Activated gamma-delta T cell (primary cell): Measurements from ENCODE around the gene CCZ1B.
"Not testable (repeated sequence)": the region's sequence is repeated elsewhere in the genome, so short reads cannot be mapped to it uniquely, and the experiment has no call there.

Experiments used
- DNase-seq: peaks from one replicate; lab custom pipeline; 2025; lab: John Stamatoyannopoulos, UW

CCZ1B gene

GRCh38 chr7:6831018-6831725 is 5.1 kb upstream of the CCZ1B start:
- DNase-seq = no peak

GRCh38 chr7:6830026-6830425 is 4.0 kb upstream of the CCZ1B start:
- not testable (repeated sequence) for DNase-seq

DNA sequence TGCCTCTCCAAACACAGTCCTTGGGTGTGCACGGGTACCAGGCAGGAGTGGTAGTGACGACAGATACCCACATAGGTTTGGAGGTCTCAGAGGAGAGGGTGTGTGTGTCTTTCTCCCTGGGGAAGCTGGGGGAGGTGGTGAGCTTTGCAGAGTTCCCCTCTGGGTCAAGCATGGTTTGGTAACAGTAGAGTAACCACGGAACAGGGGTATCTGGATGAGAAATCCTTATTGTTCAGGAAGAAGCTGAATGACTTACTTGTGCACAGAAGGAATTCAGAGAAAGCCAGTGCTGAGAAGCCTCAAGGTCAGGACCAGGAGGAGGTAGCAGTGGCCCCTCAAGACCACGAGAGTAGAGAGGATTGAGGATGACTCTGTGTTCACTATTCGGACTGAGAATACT is 3.5 kb upstream of the CCZ1B start:
- DNase-seq = not testable (repeated sequence)

DNA sequence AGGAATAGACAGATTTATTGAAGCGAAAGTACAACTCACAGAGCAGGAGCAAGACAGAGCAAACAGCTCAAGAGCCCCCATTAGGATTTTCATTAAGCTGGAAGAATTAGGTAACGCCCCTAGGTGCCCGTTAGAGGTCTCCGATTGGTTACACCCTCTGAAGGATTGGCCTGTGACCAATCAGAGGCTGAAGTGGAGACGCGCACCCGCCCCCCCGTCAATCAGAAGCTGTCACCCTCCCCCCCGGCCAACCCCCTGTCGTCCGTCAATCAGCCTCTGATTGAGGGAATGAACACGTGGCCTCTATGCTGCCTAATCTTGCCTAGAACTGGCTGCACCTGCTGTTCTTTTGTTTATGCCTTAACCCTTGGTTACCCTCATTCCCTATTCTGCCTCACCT is 1.1 kb upstream of the CCZ1B start:
- DNase-seq = not testable (repeated sequence)

DNA sequence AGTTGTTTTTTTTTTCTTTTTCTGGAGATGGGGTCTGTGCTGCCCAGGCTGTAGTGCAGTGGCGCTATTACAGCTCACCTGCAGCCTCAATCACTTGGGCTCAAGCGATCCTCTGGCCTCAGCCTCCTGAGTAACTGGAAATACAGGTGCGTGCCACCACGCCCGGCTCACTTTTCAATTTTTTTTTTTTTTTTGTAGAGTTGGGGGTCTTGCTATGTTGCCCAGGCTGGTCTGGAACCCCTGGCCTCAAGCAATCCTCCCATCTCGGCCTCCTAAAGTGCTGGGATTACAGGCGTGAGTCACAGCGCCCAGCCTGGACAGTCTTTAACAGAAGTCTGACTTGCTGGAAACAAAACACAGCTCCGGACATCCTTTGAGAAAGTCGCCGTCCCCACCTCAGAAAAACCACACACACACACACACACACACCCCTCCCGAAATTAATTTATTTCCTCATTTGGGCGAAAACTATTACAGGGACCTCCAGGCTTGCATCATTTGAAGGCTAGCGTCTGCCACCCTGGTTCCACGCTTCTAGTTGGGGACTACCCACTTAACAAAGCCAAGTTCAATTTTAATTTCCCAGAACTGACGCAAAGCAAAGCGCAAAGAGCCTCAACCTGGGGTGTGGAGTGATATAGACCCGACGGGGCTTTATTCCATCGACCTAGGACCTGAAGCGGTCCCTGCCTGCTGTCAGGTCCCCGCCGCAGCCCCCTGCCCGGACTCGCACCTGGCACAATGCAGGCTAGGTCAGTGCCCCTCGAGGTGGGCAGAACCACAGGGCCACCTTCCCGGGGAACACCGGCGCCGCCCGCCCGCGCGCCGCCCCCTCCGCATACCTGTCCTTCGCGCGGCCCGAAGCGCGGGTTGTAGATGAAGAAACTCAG is 594 bp downstream of the CCZ1B start:
- DNase-seq = not testable (repeated sequence)

- not testable (repeated sequence) for DNase-seq
Observed at GRCh38 chr7:6821622-6822021, 4.5 kb downstream of the CCZ1B start.

DNA sequence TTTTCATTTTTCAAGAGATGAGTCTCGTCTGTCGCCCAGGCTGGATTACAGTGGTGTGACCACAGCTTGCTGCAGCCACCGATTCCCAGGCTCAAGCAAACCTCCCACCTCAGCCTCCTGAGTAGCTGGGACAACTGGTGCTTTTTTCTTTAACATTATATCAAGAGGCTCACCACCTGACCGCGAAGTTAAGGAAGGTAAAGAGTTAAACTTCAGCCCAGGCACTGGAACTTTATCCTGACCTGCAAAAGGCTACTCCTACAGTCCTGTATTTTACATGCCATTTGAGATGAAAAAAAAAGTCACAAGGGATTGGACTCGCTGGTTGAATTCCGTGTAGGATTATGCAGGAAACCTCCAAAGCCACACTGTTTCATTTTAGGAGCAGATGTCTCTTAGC is 10.6 kb downstream of the CCZ1B start:
- not testable (repeated sequence) for DNase-seq

- DNase-seq = not testable (repeated sequence)
Observed at GRCh38 chr7:6813011-6813410, 13.1 kb downstream of the CCZ1B start.

DNA sequence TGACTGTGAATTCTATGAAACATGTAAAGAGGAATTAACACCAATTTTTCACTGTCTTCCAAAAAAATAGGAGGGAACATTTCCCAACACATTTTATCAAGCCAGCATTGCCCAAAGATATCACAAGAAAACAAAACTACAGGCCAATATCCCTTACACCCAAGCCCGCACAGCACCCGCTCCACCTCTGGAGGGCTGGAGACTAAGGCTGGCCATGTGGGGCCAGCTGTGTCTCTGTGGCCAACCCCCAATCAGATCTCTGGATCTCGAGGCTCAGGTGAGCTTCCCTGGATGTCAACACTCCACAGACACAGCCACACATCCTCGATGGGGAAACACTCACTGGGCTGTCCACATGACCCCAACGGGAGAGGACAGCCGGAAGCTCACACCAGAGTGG is 18.1 kb downstream of the CCZ1B start:
- DNase-seq = not testable (repeated sequence)

DNA sequence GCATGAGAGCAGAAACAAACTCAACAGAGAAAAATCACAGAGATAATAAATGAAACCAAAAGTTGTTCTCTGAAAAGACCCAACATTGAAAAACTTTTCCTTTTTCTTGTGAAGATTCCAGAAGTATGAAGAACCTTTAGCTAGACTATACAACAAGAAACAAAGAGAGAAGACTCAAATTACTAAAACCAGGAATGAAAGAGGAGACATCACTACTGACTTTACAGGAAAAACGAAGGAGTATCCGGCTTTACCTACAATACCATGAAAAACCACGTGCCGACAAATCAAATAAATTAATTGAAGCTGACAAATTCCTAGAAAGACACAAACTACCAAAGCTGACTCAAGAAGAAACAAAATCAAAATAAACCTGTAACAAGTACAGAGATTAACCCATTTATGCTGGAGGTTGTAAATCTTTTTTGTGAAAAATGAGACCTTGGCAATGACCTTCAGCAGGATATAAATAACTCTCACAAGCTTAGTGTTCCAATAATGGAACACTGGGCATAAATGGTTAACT is 18.6 kb downstream of the CCZ1B start:
- not testable (repeated sequence) for DNase-seq

- DNase-seq = not testable (repeated sequence)
Observed at GRCh38 chr7:6800331-6800730, 25.7 kb downstream of the CCZ1B start.

GRCh38 chr7:6799887-6800286 is 26.2 kb downstream of the CCZ1B start:
- not testable (repeated sequence) for DNase-seq

DNA sequence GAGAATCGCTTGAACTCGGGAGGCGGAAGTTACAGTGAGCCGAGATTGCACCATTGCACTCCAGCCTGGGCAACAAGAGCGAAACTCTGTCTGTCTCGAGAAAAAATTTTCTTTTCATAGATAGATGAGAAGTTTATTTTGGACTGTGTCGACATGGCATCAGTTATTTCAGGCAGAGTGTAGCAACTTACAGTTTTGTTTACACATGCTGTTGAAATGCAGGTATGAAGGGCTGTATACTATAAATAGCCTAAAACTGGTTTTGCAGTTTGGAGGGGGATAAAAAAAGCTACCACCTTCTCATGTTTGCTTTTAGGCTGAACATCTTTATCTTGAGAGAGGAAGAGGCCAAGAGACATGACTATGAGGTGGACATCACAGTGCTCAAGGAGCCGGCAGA is 28.0 kb downstream of the CCZ1B start:
- not testable (repeated sequence) for DNase-seq

DNA sequence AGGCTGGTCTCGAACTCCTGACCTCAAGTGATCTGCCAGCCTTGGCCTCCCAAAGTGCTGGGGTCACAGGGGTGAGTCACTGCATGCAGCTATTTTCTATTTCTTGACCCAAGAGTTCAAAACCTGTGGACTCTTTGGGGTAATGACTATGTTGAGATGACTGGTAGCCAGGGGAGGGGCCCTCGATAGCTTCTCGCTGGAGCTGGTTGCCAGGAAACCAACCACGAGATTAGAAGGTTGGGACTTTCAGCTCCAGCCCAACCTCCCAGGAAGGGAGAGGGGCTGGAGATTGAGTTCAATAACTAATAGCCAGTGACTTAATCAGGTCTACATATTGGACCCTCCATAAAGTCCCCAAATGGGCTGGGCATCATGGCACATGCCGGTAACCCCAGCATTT is 28.9 kb downstream of the CCZ1B start:
- not testable (repeated sequence) for DNase-seq

- not testable (repeated sequence) for DNase-seq
Observed at GRCh38 chr7:6794276-6794675, 31.8 kb downstream of the CCZ1B start.

DNA sequence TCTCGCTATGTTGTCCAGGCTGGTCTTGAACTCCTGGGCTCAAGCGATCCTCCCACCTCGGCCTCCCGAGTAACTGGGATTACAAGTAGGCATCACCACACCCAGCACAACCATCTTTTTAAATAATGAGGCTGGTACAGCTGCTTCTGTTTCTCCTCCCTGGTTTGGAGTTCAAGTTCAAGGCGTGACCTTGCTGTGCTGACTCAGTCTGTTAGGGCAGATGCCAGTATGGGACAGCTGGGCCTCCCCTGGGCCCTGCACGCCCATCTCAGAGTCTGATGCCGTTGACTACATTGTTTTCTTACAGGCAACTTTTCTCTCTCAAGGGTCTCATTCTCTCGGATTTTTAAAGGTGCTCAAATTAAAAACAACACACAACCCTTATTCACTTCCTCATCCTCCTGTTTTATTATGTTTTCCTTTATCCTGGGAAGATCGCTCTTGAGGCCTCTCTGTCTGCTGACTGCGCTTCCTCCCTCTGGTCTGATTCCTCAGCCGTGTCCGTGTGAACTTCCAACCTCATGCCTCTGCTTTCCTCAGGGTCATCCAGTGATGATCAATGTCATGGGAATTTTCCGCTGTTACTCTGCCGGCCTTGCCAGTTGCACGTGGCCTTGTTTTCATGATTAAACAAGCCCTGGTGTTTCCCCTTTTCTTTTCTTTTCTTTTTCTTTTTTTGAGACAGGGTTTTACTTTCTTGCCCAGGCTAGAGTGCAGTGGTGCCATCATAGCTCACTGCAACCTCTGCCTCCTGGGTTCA is 33.8 kb downstream of the CCZ1B start:
- not testable (repeated sequence) for DNase-seq

DNA sequence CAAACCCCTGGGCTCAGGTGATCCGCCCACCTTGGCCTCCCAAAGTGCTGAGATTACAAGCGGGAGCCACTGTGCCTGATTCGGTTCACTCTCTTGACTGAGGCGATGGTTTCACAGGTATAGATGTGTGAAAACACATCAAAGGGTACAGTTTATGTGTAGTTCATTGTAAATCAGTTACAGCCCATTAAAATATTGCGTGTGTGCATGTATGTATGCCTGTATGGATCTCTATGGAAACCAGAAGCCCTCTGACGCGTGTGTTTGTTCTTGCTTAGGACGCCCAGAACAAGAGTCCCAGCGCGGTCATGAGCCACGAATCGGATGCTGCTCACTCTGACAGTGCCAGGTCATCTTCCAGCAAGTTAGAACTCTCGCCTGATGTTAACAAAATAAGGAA is 36.7 kb downstream of the CCZ1B start:
- DNase-seq = not testable (repeated sequence)

- DNase-seq = not testable (repeated sequence)
Observed at GRCh38 chr7:6781581-6781980, 44.5 kb downstream of the CCZ1B start.

DNA sequence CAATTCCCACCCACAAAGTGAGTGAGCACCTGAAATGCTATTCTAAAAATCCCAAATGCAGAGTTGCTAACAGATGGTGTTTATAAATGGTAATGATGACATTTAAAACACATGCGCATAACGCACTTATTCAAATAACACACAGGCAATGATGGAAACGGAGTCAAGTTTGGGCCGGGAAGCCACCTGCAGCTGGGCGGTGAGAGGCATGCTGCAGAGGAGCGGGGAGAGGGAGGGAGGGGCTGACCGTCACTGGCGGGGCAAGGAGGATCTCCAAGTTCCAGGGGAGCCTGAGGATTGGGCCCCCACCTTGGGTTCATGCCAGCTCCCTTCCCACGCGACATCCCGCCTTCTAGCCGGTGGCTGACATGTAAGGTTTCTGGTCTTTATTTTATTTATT is 64.9 kb downstream of the CCZ1B start:
- not testable (repeated sequence) for DNase-seq

DNA sequence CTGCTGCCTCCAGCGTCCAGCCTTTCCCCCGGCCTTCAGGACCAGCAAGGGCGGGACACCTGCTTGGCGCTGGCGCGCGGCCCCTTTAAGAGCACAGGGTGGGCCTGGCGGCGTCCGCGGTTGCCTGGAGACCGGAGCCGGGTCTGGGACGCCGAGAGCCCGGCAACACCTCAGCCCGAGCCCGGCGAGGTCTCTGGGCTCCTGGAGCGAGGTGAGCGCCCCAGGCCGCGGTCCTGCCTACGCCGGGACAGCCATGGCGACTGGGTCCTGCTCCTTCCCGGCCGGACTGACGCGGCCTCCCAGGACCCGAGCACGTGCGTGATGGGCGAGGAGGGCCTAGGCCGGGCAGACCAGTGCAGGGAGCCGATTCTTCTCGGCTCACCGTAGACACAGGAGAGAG is 72.1 kb downstream of the CCZ1B start, which contains the start of gene RSPH10B2:
RSPH10B2 (plus strand) TSS at position 140 of the 400 bp plus-strand sequence. CDS start 3,575 bp downstream, outside the sequence.
- DNase-seq = not testable (repeated sequence)

- DNase-seq = not testable (repeated sequence)
Observed at GRCh38 chr7:6750173-6750572, 75.9 kb downstream of the CCZ1B start.

GRCh38 chr7:6749335-6749734 is 76.7 kb downstream of the CCZ1B start:
- not testable (repeated sequence) for DNase-seq
